Pancreas (tissue), 10 donors: ENCODE data around the gene RBM38. TPM values are rescaled to one million over a fixed set of nuclear protein-coding genes. Genes with fewer than 3 reads are reported as not detected.

Experiments
- ATAC-seq, 4 donors: fragments of 200-7000 bp; cut with Tn5 transposase; one replicate each; pipeline versions ENCODE4 v1.8.0 to v1.9.1; 2020; ENCODE audit warnings: mild to moderate bottlenecking in 4 of 4, moderate library complexity in 4 of 4
- DNase-seq, 6 donors: peaks; one replicate each; pipeline ENCODE4 v3.0.0-alpha.2; 2020
- FAIRE-seq: peaks from 2 replicates; lab custom pipeline; 2012; peaks lifted over from hg19 to GRCh38; lab: Jason Lieb, UNC
- H3K27ac ChIP-seq, 4 donors: fragments of 200-600 bp; sonication (generic); 1 replicate in 3 of 4; 2 replicates in 1 of 4; pipeline versions ENCODE4 v1.5.0 to v1.8.0; 2020
- H3K27me3 ChIP-seq, 4 donors: fragments of 200-600 bp; one replicate each; pipeline ENCODE4 v1.8.0; 2021
- H3K36me3 ChIP-seq, 3 donors: fragments of 200-600 bp; sonication (generic) in 1 of 3; one replicate each; pipeline versions ENCODE4 v1.5.0 to v1.8.0; 2020 to 2021
- H3K4me1 ChIP-seq, 3 donors: fragments of 200-600 bp; one replicate each; pipeline ENCODE4 v1.8.0; 2021
- H3K4me3 ChIP-seq, 4 donors: fragments of 200-600 bp; sonication (generic) in 2 of 4; one replicate each; pipeline versions ENCODE4 v1.5.0 to v1.8.0; 2020 to 2021
- H3K9me3 ChIP-seq, 4 donors: fragments of 200-600 bp; one replicate each; pipeline ENCODE4 v1.8.0; 2021
- WGBS, 2 donors: extraction: QIAGEN DNeasy Blood & Tissue Kit; methylation state at CpG; one replicate each; pipeline ENCODE4 v1.1.7; 2013; 5-methylcytosine and 5-hydroxymethylcytosine counted together
- intact Hi-C, 3 donors: fragments of 100-400 bp; cut with DNase I; formaldehyde crosslinking; loops; one replicate each; pipeline versions ENCODE4 v1.11.1 to v1.14.2; 2022
- polyA plus RNA-seq, 2 donors: library from polyadenylated mRNA; stranded (reverse); fragments of 200-250 nt; gene quantifications; one replicate each; pipeline ENCODE4 v1.2.3, GENCODE V29; 2013
- total RNA-seq, 6 donors: library from RNA; stranded (reverse); fragmentation: NEBNext Ultra II Directional in 4 of 6; extraction: Animal tissue kit (Norgen Biotek cat#: 25700) in 4 of 6; gene quantifications; one replicate each; pipeline versions ENCODE4 v1.2.1 to v1.2.4, GENCODE V29; 2021 to 2023
- TF ChIP-seq, protein P1 (sequence below), 4 donors: fragments of 200-600 bp; sonication (generic) in 3 of 4; IDR thresholded peaks; one replicate each; pipeline versions ENCODE4 v1.5.0 to v1.8.0; 2021; ENCODE audit warnings: antibody characterized with exemption in 4 of 4
- donor health status: healthy with polysubstance abuse.
- donor health status: DM: no; HTN: no; CAD: no; lungs with moderate emphysema.
- donor health status: DM: no; HTN: no; CAD: no.
- donor health status: control.
- donor health status: control.
- donor health status: Bipolar disorder and iron deficiency.
- donor health status: DM: yes; HTN: yes; CAD: no.
- donor health status: DM: no; HTN: no; CAD: no.
- donor health status: DM: no; HTN: no; CAD: no.
- donor health status: DM: yes; HTN: yes; CAD: no.

RBM38 gene
- total and polyA plus RNA-seq, 8 donors, result 3.9 to 13.1 (median 6.2) TPM

DNA sequence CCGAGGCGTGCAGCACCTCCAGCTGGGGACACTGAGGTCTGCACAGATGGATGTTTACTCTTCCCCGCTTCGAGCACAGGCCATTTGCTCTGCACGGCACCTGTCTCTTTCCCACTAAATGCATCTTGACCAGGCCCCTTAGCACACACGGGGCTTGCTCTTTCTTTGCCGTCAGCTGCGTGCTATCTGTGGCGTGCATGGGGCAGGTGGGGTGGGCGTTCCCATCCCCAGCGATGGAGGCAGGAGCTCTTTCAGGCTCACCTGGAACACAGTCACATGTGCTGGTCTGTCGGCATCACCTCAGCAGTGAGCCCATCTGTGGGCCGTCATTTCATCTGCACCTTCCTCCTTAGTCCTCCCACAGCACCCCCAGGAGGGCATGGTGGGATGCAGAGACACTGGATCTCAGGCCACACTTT, 35.1 kb downstream of the RBM38 start:
- Histone ChIP-seq H3K36me3 (no peaks in the 10 kb centered on the region), H3K9me3 (no peaks in the 10 kb centered on the region), H3K27ac (no peak overlapping the region), H3K4me1 (peaks cover 0 to 3% (median 0%) of the 10 kb centered on the region in 3 donors), H3K4me3 (no peak overlapping the region), H3K27me3 (no peaks in the 10 kb centered on the region)
- no peak for FAIRE-seq
- peak in 1 of 4 donors; percentile 51 for ATAC-seq
- 42% methylated on average over 13 of the region's 13 CpGs for WGBS, 2 donors
- intact Hi-C loops, result no loop called here
- TF ChIP-seq, protein P1, sequence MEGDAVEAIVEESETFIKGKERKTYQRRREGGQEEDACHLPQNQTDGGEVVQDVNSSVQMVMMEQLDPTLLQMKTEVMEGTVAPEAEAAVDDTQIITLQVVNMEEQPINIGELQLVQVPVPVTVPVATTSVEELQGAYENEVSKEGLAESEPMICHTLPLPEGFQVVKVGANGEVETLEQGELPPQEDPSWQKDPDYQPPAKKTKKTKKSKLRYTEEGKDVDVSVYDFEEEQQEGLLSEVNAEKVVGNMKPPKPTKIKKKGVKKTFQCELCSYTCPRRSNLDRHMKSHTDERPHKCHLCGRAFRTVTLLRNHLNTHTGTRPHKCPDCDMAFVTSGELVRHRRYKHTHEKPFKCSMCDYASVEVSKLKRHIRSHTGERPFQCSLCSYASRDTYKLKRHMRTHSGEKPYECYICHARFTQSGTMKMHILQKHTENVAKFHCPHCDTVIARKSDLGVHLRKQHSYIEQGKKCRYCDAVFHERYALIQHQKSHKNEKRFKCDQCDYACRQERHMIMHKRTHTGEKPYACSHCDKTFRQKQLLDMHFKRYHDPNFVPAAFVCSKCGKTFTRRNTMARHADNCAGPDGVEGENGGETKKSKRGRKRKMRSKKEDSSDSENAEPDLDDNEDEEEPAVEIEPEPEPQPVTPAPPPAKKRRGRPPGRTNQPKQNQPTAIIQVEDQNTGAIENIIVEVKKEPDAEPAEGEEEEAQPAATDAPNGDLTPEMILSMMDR (IDR thresholded peaks at IDR 0.05), result no peak
- DNase-seq, result peak in 2 of 6 donors; percentile 32 to 37

DNA sequence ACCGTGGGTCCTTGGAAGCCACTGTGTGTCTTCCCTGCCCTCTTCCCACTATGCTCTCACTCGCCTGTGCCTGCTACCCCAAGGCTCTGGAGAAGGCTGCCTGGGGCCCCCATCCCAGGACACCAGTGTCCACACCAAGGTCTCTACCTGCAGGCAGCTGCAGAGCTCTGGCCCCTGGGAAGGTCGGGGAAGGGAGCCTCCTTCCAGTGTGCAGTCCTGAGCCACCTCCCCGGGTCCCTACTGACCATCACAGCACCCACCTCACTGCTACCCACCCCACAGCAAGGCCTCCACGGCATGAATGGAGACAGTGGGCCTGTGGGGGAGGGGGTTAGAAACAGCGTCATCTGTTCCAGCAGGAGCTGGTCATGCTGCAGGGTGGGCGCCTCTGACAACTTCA, 35.6 kb downstream of the RBM38 start:
- intact Hi-C loops, result no loop called here
- Histone ChIP-seq H3K4me1 (peaks cover 0 to 3% (median 0%) of the 10 kb centered on the region in 3 donors), H3K9me3 (no peaks in the 10 kb centered on the region), H3K4me3 (no peak overlapping the region), H3K27me3 (no peaks in the 10 kb centered on the region), H3K27ac (no peak overlapping the region), H3K36me3 (no peaks in the 10 kb centered on the region)
- TF ChIP-seq, protein P1 (IDR thresholded peaks at IDR 0.05), result no peak
- DNase-seq, result peak in 1 of 6 donors; percentile 37
- FAIRE-seq, result no peak
- 72 to 84% methylated on average over 7 of the region's 7 CpGs for WGBS, 2 donors
- no peak for ATAC-seq

DNA sequence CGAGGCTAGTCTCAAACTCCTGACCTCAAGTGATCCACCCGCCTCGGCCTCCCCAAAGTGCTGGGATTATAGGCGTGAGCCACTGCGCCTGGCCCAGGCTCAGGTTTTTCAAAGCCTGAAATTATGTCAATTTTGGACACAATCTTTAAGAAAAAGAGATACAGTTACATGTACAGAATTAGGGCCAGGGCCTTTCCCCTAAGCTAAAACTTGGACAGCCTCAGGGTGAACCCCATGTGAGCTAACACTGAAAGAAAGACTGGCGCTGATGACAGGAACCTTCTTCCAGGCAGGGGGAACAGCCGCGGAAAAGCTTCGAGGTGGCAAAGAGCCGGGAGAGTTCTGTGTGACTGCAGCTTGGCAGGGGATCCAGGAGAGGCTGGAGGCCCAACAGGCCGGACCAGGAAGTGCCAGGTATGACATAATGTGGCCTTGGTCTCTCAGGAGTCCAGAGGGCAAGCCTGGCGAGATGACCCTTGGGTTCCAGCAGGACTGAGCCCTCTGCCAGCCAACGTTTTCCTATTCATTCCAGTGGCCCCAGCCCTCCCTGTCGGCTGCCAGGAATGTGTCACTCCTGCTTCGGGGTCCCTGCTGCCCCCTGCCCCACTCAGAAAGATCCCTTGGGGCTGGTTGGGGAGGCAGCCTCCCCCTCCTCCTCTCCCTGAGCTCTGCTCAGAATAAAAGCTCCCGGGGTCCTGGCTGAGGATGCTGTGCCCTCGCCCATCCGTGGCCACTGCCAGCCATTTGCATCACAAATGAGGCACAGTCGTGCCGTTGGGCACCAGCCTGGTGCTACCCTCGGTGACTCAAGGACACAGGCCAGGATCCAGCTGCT, 37.3 kb downstream of the RBM38 start:
- DNase-seq (peak in 4 of 6 donors; percentile 34 to 58 (median 54)), ATAC-seq (peak; percentile 56 to 86 (median 82)), FAIRE-seq (no peak)
- intact Hi-C loops, result no loop called here
- TF ChIP-seq, protein P1 (IDR thresholded peaks at IDR 0.05), result no peak
- Histone ChIP-seq H3K4me3 (no peak overlapping the region), H3K27me3 (no peaks in the 10 kb centered on the region), H3K9me3 (no peaks in the 10 kb centered on the region), H3K4me1 (peaks cover 0 to 3% (median 0%) of the 10 kb centered on the region in 3 donors), H3K27ac (peak overlapping the region in 1 of 4 donors; percentile 16), H3K36me3 (no peaks in the 10 kb centered on the region)
- WGBS, 2 donors, result 45 to 47% methylated on average over 20 to 21 of the region's 21 CpGs

DNA sequence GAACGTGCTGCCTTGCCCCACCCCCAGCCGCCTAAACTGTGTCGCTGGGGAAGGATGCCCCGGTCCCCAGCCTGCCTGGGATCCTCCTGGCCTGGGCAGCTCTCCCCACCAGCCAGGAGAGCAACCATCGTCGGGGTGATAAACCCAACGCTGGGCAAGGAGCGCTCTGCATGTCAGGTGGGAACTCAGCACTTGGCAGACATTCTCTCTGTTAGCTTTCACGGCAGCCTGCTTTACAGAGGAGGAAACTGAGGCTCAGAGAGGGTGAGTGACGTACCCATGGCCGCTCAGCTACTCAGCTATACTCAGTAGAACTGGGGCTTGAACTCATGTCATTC, 37.9 kb downstream of the RBM38 start:
- ATAC-seq (no peak), DNase-seq (peak in 1 of 6 donors; percentile 48), FAIRE-seq (no peak)
- no peaks in the 10 kb centered on the region for H3K36me3 ChIP-seq
- no peaks in the 10 kb centered on the region for H3K9me3 ChIP-seq
- WGBS, 2 donors, result 69 to 71% methylated on average over 11 of the region's 11 CpGs
- TF ChIP-seq, protein P1 (IDR thresholded peaks at IDR 0.05), result no peak
- H3K27ac ChIP-seq, result peak overlapping the region in 1 of 4 donors; percentile 16
- H3K4me1 ChIP-seq, result peaks cover 0 to 3% (median 0%) of the 10 kb centered on the region in 3 donors
- intact Hi-C loops, result no loop called here
- H3K4me3 ChIP-seq, result no peak overlapping the region
- no peaks in the 10 kb centered on the region for H3K27me3 ChIP-seq
